Hematopoietic multipotent progenitor cell treated with erythropoietin and hydrocortisone succinate and interleukin-3 and kit ligand, for 15 days (in vitro differentiated cells): ENCODE data around the gene IRF1.

Source experiments
- DNase-seq: peaks from one replicate; pipeline ENCODE4 v3.0.0-alpha.2; 2015; ENCODE audit warnings: low spot score

IRF1 gene

DNA sequence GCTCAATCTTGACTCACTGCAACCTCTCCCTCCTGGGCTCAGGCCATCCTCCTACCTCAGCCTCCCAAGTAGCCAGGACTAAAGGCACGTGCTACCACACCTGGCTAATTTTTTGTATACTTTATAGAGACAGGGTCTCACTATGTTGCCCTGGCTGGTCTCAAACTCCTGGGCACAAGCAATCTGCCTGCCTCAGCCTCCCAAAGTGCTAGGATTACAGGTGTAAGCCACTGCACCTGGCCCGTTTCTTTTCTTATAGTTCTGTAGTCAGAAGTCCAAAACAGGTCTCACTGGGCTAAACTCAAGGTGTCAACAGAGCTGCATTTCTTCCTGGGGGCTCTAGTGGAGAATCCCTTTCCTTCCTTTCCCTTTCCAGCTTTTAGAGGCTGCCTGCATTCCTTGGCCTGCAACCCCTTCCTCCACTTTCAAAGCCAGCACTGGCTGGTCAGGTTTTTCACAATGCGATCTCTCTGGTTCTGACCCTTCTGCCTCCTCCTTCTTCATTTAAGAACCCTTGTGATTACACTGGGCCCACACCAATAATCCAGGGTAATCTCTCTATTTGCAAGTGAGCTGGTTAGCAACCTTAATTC, 16.3 kb downstream of the IRF1 start:
- no peak for DNase-seq

DNA sequence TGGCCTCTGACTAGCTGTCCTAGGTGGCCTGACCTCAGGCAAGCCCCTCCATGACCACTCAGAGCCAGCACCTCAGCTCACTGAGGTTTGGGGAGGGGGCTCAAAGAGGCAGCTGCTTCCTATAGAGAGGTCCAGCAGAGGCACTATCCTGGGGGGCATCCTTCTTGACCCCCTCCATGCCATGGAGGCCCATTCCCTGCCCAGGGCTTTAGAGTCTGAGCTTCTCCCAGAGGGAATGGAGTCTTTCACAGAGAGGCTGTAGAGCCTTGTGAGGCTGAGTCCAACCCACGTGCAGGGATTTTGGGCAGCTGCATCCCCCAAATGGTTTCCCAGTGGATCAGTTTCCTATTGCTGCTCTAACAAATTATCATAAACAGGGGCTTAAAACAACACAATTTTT, 16.9 kb downstream of the IRF1 start:
- DNase-seq: no peak

DNA sequence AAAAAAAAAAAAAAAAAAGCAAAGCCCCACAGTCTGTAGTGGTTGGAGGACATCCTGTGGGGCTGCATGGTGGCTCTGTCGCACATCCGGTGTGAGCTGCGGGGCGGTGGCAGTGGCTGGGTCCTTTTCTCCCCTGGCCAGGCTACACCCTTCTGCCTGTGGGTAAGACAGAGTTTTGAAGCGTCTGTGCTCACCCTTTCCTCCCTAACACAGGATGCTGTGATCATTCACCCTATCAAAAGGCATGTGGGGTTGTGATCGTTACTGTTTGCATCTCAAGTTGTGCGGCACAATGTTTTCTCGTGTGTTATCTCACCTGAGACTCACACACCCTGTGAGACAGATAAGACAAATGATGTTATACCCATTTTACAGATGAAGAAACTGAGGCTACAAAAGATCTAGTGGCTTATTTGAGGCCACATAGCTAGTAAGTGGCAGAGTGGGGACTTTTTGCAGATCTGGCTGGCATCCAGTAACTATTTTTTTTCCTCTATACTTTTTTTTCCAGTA, 17.5 kb downstream of the IRF1 start:
- no peak for DNase-seq

DNA sequence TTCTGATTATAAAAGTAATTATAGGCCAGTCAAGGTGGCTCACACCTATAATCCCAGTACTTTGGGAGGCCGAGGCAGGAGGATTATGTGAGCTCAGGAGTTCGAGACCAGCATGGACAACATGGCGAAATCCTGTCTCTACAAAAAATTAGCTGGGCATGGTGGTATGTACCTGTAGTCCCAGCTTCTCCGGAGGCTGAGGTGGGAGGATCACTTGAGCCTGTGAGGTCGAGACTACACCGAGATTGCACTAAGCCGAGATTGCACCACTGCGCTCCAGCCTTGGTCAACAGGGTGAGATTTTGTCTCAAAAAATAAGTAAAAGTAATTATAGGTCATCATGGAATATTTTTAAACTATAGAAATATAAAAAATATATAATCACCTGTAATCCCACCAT, 18.1 kb downstream of the IRF1 start:
- DNase-seq: no peak

DNA sequence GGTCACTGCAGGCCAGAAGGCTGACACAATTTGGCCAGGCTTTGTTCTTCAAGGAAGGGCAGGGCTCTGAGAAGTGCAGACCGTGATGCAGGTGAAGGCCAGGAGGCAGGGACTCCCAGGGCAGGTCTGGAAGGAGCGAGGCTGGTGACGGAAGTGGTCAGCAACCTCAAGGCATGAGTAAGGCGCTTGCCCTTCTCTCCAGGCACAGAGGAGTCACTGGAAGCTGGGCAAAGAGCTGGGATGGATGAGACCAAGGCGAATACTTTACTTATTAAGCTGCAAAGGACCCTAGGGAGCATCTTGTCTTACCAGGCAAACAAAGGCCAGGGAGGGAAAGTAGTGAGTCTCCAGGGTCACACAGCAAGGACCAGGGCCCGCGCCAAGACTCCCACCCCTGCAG, 18.6 kb downstream of the IRF1 start:
- no peak for DNase-seq

DNA sequence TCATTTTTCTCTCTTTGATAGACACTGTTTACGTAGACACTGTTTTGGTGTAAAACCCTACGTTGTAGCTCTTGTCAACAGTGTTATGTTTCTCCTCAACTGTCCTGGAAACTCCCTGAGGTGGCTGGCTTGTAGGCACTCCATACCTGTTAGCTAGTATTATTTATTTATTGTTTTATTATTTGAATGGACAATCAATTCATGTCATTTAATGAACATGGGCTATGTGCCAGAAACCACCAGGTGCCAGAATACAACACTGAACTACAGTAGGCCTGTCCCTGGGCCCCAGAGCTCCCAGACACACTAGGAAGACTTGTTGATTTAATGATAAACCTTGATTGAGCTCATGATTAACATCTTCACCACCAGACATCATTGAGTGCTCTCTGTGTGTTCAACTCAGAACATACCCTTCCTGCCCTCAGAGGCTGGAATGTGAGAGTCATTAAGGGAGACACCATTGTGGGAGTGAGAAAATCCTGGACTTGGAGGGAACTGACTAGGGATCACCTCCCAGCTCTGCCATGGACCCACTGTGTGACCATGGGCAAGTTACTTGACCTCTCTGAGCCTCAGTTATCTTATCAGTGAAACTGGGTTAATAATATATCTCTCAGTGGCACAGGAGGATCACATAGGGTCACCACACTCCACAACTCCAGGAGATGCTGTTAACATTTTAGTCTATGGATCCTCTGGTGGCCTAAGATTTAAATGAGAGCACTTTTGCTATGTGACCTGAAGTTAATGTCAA, 19.2 kb downstream of the IRF1 start:
- DNase-seq: no peak

- no peak for DNase-seq
Observed at GRCh38 chr5:132470596-132470995, 20.0 kb downstream of the IRF1 start.

DNA sequence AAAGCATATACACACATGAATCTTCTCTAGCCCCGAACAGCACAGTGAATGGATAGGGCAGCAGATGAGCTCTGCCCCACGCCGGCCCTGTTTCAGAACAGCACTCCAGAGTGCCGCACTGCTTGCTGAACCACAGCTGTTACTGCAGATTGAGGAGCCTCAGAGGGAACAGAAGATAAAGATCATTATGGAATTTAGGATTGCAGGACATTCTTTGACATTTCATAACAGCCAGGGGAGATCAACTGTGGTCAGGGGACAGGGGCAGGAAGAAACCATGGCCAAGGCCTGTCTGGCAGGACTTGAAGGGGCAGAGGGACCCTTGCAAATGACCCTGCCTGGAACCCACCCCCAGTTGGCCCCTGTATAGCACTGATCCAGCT, 20.6 kb downstream of the IRF1 start:
- DNase-seq: no peak

GRCh38 chr5:132469380-132470009, 21.1 kb downstream of the IRF1 start:
- DNase-seq: no peak

- no peak for DNase-seq
Observed at GRCh38 chr5:132468656-132469379, 21.8 kb downstream of the IRF1 start.

DNA sequence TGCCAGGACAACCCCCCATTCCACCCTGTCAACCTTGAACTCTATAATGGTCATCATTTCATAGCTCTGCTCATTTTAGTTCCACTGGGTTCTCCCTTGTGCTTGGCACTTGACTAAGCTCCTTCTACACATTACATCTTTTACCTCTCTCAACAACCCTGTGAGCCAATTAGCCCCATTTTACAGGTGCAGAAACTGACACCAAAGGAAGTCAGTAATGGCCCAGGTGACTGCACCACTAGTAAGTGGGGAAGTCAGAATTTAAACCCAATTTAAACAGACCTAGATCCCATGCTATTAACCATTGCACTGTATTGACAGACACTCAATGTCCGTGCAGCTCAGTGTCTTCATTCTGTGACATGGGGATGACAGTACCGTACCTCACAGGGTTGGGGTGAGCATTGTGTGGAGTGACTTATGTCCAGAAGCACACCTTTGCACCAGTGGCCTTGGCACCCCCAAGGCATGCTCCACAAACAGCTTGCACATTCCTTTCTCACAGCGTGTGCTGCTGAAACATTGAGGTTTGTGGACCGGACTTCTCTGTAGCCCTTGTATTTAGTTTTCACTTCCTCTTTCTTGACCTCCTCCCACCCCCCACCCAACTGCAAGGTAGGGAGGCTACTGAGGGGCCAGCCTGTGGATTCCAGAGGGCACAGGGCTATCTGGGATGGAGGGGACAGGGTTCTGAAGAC, 23.1 kb downstream of the IRF1 start:
- no peak for DNase-seq

- no peak for DNase-seq
Observed at GRCh38 chr5:132466433-132467286, 23.9 kb downstream of the IRF1 start.

DNA sequence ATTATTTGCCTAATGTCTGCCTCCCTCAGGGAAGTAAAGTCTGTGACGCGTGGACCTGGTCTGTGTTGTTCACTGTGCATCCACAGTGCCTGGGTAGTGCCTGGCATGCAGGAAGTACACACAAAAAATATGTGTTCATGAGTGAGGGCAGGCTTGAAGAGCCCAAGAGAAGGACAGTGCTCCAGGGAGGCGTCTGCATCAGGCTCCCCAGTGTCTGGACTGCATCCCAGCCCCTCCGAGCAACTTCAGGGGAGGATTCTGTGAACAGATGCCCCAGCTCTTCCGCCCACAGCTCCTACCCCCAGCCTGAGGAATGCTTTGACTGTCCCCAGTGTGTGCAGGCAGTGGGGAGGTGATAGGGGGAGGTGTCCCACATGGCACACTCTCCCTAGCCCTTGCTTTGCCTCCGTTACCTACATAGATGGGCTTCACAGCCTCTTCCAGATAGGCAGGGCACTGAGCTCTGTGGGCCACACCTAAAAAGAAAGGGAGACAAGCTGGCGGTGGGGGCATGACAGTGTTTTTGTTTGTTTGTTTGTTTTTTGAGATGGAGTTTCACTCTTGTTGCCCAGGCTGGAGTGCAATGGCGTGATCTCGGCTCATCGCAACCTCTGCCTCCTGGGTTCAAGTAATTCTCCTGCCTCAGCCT, 25.4 kb downstream of the IRF1 start:
- DNase-seq: no peak

DNA sequence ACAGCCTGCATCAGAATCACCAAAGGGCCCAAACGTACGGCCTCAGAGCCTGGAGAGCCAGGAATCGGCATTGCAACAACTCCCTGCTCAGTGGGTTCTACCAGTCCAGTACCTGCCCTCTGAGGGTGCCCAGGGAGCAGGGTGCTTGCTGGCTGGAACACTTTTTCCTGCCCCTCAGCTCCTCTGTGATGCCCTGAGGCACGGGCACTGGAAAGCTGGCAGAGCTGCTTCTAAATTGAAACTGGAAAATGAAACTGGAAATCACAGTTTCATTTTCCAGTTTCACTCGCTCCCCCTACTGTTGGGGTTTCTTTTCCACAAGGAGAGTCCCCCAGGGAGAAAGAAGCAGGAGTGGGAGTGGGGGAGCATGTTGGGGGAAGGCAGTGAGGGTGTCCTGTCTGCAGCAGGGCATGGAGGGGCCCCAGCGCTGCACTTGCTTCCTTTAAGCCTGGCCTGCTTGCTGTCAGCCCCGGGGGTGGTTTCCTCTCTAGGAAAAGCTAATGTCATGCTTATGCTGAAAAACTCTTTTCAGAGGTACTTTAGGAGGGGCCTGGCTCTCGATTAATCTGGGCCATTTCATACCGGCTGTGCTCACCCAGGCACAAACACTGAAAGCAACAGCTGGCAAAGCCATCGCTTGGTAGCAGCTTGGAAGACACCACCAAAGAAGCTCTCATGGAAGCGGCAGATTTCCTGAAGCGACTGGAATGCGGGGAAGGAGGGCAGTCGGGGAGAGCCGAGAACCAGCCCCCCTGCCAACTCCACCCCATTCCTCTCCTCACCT, 26.2 kb downstream of the IRF1 start:
- DNase-seq: no peak

GRCh38 chr5:132463811-132464155, 26.8 kb downstream of the IRF1 start:
- no peak for DNase-seq

DNA sequence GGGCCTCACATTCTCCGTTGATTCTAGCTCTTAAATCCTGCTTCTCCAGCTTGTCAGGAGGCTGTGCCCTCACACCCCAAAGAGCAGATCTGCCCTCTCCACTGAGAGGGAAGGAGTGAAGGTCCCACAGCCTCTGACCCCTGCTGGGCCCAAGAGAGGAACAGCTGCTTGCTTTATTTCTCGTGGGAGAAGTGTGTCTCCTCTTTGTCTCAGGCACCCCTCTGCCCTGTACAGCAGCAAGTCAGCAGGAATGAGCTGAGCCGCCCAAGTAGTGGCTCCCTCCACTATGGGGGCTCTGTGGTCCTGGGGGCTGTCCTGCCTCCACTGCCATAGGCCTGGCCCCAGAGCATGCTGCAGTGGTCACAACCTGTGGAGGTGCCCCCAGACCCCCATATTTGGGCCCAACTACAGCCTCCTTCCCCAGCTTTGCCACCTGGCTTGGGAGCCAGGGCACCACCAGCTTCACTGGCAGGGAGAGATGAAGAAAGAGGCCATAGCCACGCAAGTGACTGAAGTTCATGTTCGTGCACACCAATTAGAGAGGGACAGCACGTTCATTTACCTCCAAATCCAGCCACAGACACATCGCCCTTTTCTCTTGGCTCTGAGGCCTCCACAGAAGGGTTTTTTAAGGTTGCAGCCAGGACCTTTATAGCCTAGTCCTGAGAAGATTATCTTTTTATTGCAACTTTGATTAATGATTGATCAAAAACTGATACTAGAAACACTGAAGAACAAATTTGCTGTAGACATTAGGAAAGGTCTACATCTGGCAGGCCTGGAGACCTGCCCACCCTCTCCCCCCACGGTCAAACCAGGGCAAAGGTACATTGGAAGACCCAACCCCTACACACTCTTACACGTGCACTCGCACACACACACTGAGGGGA, 27.5 kb downstream of the IRF1 start:
- no peak for DNase-seq

DNA sequence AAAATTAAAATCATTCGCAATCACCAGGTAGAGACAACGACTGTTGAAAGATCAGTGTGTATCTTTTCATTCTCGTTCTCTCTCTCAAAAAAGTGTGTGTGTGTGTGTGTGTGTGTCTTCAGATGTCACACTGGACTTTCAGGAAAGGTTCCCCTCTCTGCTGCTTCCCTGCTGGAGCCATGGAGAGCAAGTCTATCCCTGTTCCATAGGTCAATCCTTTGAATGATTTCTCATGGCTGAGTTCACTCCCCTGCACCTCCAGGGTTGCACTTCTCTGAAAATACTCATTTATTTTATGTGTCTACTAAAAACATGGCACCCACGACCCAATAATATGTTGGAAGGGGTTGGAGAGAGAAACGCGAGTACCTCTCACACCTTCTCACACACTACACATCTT, 28.2 kb downstream of the IRF1 start:
- DNase-seq: no peak

DNA sequence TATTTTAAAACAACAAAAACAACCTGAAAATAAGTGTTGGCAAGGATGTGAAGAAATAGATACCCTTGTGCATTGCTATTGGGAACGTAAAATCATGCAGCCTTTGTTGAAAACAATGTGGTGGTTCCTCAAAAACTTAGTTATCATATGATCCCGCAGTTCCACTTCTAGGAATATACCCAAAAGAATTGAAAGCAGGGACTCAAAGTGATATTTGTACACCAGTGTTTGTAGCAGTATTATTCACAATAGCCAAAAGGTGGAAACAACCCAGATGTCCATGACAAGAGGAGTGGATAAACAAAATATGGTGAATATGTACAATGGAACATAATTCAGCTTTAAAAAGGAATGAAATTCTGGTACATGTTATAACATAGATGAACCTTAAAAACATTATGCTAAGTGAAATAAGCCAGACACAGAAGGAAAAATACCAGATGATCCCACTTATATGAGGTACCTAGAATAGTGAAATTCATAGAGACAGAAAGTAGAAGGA, 29.0 kb downstream of the IRF1 start:
- DNase-seq: no peak
